Omental fat pad (tissue), 4 donors: ENCODE measurements around the gene CHMP2A. TPM values are rescaled to one million over a fixed set of nuclear protein-coding genes. Genes with fewer than 3 reads are reported as not detected.

Source experiments
- ATAC-seq: fragments of 150-250 bp; one replicate; pipeline ENCODE4 v1.9.1; 2016; ENCODE audit warnings: mild to moderate bottlenecking, moderate library complexity; ENCODE audit not compliant: low FRiP score
- DNase-seq: peaks from one replicate; pipeline ENCODE4 v3.0.0-alpha.2; 2019; ENCODE audit warnings: low spot score
- CTCF ChIP-seq, 3 donors: fragments of 450-650 bp; IDR thresholded peaks; one replicate each; pipeline ENCODE4 v1.5.1; 2016 to 2017; ENCODE audit warnings: antibody characterized with exemption in 3 of 3, mild to moderate bottlenecking in 3 of 3, moderate library complexity in 2 of 3
- total RNA-seq, 4 donors: library from RNA; depleted of rRNA; stranded (reverse); fragments of >200 nt; gene quantifications; one replicate each; pipeline ENCODE4 v1.1.0, GENCODE V29; 2016

The CHMP2A gene
- total RNA-seq, 4 donors from 2014 or later = 87.0 to 115 (median 99.6) TPM

GRCh38 chr19:58538257-58539168 lies 16.4 kb downstream of the CHMP2A start:
- peak; percentile 70 for ATAC-seq
- TF ChIP-seq CTCF (IDR thresholded peaks at IDR 0.05) = no peak
- DNase-seq = no peak

GRCh38 chr19:58536852-58537798 lies 17.8 kb downstream of the CHMP2A start:
- DNase-seq = no peak
- no peak for TF ChIP-seq CTCF (IDR thresholded peaks at IDR 0.05)
- no peak for ATAC-seq

- TF ChIP-seq CTCF (IDR thresholded peaks at IDR 0.05) = no peak
- no peak for ATAC-seq
- DNase-seq = no peak
Measured at GRCh38 chr19:58535857-58536256, 19.0 kb downstream of the CHMP2A start.

- no peak for TF ChIP-seq CTCF (IDR thresholded peaks at IDR 0.05)
- DNase-seq (no peak), ATAC-seq (no peak)
Measured at GRCh38 chr19:58531034-58531840, 23.7 kb downstream of the CHMP2A start.

- no peak for ATAC-seq
- TF ChIP-seq CTCF (IDR thresholded peaks at IDR 0.05) = no peak
- DNase-seq = no peak
Measured at GRCh38 chr19:58529405-58529804, 25.5 kb downstream of the CHMP2A start.

GRCh38 chr19:58522709-58523108 lies 32.2 kb downstream of the CHMP2A start:
- no peak for ATAC-seq
- no peak for TF ChIP-seq CTCF (IDR thresholded peaks at IDR 0.05)
- no peak for DNase-seq
